Body of pancreas (tissue), 4 donors: ENCODE measurements around the gene S1PR5. TPM values are rescaled to one million over a fixed set of nuclear protein-coding genes. Genes with fewer than 3 reads are reported as not detected.

ENCODE experiments used
- ATAC-seq: fragments of 150-250 bp; one replicate; pipeline ENCODE4 v1.9.1; 2016
- DNase-seq, 4 donors: peaks; one replicate each; pipeline ENCODE4 v3.0.0-alpha.2; 2019
- H3K27ac ChIP-seq, 4 donors: fragments of 200-600 bp; sonication (generic); 1 replicate in 3 of 4; 2 replicates in 1 of 4; pipeline versions ENCODE4 v1.5.1 to v1.6.1; 2016 to 2019; ENCODE audit warnings: mild to moderate bottlenecking in 1 of 4, mixed read lengths in 1 of 4, moderate library complexity in 1 of 4
- H3K27me3 ChIP-seq, 2 donors: fragments of 200-600 bp; sonication (generic); one replicate each; pipeline ENCODE4 v1.6.0; 2016; ENCODE audit warnings: mild to moderate bottlenecking in 1 of 2
- H3K36me3 ChIP-seq, 2 donors: fragments of 200-600 bp; sonication (generic); replicated peaks in 1 of 2; 2 replicates each; pipeline ENCODE4 v1.5.1; 2016; ENCODE audit warnings: low read depth in 2 of 2; ENCODE audit not compliant: insufficient read depth in 1 of 2
- H3K4me1 ChIP-seq: fragments of 200-600 bp; sonication (generic); one replicate; pipeline ENCODE4 v1.6.0; 2016
- H3K4me3 ChIP-seq, 2 donors: fragments of 200-600 bp; sonication (generic); 1 replicate in 1 of 2; 2 replicates in 1 of 2; pipeline ENCODE4 v1.5.1; 2016 to 2019
- H3K9me3 ChIP-seq, 3 donors: fragments of 200-600 bp; sonication (generic); 1 replicate in 2 of 3; 2 replicates in 1 of 3; pipeline ENCODE4 v1.5.1; 2016
- CTCF ChIP-seq, 7 experiments: fragments of 450-650 bp in 4 of 7; fragments of 200-600 bp in 3 of 7; sonication (generic) in 3 of 7; IDR thresholded peaks; one replicate each; pipeline ENCODE4 v1.5.1; 2016 to 2019; ENCODE audit warnings: antibody characterized with exemption in 7 of 7
- POLR2A ChIP-seq, 3 donors: fragments of 450-650 bp; IDR thresholded peaks; one replicate each; pipeline ENCODE4 v1.6.1; 2016; ENCODE audit warnings: antibody characterized with exemption in 3 of 3, mild to moderate bottlenecking in 2 of 3
- WGBS, 2 donors: methylation state at CpG; one replicate each; pipeline ENCODE4 v1.1.5; 2017; 5-methylcytosine and 5-hydroxymethylcytosine counted together
- intact Hi-C: fragments of 100-400 bp; cut with DNase I; formaldehyde crosslinking; loops from one replicate; pipeline ENCODE4 v1.15.1; 2023
- total RNA-seq, 2 donors: library from RNA; depleted of rRNA; stranded (reverse); fragments of >200 nt; gene quantifications; one replicate each; pipeline ENCODE4 v1.1.0, GENCODE V29; 2016

The S1PR5 gene
- total RNA-seq, 2 donors from 2014 or later: 1.0 to 1.6 TPM

- 65 to 68% methylated on average over 3 of the region's 3 CpGs for WGBS, 2 donors
- H3K36me3 ChIP-seq: no peaks in the 10 kb centered on the region
- no peaks in the 10 kb centered on the region for H3K27me3 ChIP-seq
- ATAC-seq (no peak), DNase-seq (no peak)
- intact Hi-C loops: no loop called here
- no peak for TF ChIP-seq CTCF (IDR thresholded peaks at IDR 0.05)
- no peak for TF ChIP-seq POLR2A (IDR thresholded peaks at IDR 0.05)
- peak overlapping the region in 3 of 4 donors; percentile 91 to 96 (median 92) for H3K27ac ChIP-seq
- no peaks in the 10 kb centered on the region for H3K9me3 ChIP-seq
- H3K4me1 ChIP-seq: peaks cover 41% of the 10 kb centered on the region
- no peak overlapping the region for H3K4me3 ChIP-seq
These were observed 5.9 kb upstream of the S1PR5 start for GRCh38 chr19:10523135-10523636.

- Histone ChIP-seq H3K4me3 (no peak overlapping the region), H3K27ac (peak overlapping the region; percentile 91 to 96 (median 93)), H3K4me1 (peaks cover 57% of the 10 kb centered on the region), H3K9me3 (no peaks in the 10 kb centered on the region), H3K36me3 (no peaks in the 10 kb centered on the region), H3K27me3 (no peaks in the 10 kb centered on the region)
- DNase-seq: peak; percentile 38 to 61 (median 48)
- no peak for TF ChIP-seq CTCF (IDR thresholded peaks at IDR 0.05)
- TF ChIP-seq POLR2A (IDR thresholded peaks at IDR 0.05): no peak
- peak; percentile 19 for ATAC-seq
- WGBS, 2 donors: 34 to 37% methylated on average over 11 to 13 of the region's 13 CpGs
- intact Hi-C loops: no loop called here
These were observed 4.4 kb upstream of the S1PR5 start for GRCh38 chr19:10521461-10522171.

GRCh38 chr19:10520652-10521318 is 3.5 kb upstream of the S1PR5 start:
- peak; percentile 36 for ATAC-seq
- Histone ChIP-seq H3K4me3 (no peak overlapping the region), H3K36me3 (no peaks in the 10 kb centered on the region), H3K27ac (peak overlapping the region; percentile 54 to 96 (median 92)), H3K9me3 (no peaks in the 10 kb centered on the region), H3K27me3 (no peaks in the 10 kb centered on the region), H3K4me1 (peaks cover 57% of the 10 kb centered on the region)
- 48 to 64% methylated on average over 12 to 13 of the region's 15 CpGs for WGBS, 2 donors
- no peak for TF ChIP-seq POLR2A (IDR thresholded peaks at IDR 0.05)
- no peak for TF ChIP-seq CTCF (IDR thresholded peaks at IDR 0.05)
- peak; percentile 61 to 80 (median 72) for DNase-seq
- intact Hi-C loops: no loop called here

GRCh38 chr19:10519421-10519820 is 2.2 kb upstream of the S1PR5 start:
- ATAC-seq: no peak
- TF ChIP-seq CTCF (IDR thresholded peaks at IDR 0.05): no peak
- TF ChIP-seq POLR2A (IDR thresholded peaks at IDR 0.05): no peak
- H3K4me3 ChIP-seq: no peak overlapping the region
- intact Hi-C loops: no loop called here
- no peaks in the 10 kb centered on the region for H3K9me3 ChIP-seq
- H3K36me3 ChIP-seq: no peaks in the 10 kb centered on the region
- no peak for DNase-seq
- H3K4me1 ChIP-seq: peaks cover 59% of the 10 kb centered on the region
- no peaks in the 10 kb centered on the region for H3K27me3 ChIP-seq
- 60 to 70% methylated on average over 7 of the region's 7 CpGs for WGBS, 2 donors
- H3K27ac ChIP-seq: peak overlapping the region in 1 of 4 donors; percentile 44
